CD8-positive, alpha-beta memory T cell (primary cell): ENCODE results near the gene NRIP2. TPM values are rescaled to one million over a fixed set of nuclear protein-coding genes. Genes with fewer than 3 reads are reported as not detected.

Experiments used
- CTCF ChIA-PET: fragments of 350-600 bp; sonication (Branson Sonifier 250); formaldehyde crosslinking; loops from one replicate; lab custom pipeline; 2021; ENCODE audit warnings: antibody characterized with exemption; lab: Charles Lee
- POLR2A ChIA-PET: fragments of 350-600 bp; sonication (Branson Sonifier 250); formaldehyde crosslinking; loops from one replicate; lab custom pipeline; 2021; ENCODE audit warnings: antibody characterized with exemption; lab: Charles Lee
- DNase-seq, 5 donors: peaks; one replicate each; pipeline versions ENCODE4 v3.0.0 to v3.0.0-alpha.2; 2020 to 2022; ENCODE audit warnings: mixed read lengths in 1 of 5
- H3K27ac ChIP-seq: one replicate; pipeline ENCODE4 v1.7.0; 2013; ENCODE audit warnings: low read depth, mild to moderate bottlenecking, low read length, moderate library complexity
- H3K27me3 ChIP-seq: 2 replicates; pipeline ENCODE4 v1.7.0; 2013; ENCODE audit warnings: low read length, mild to moderate bottlenecking; ENCODE audit not compliant: insufficient read depth, poor library complexity, severe bottlenecking
- H3K36me3 ChIP-seq: 2 replicates; pipeline ENCODE4 v1.7.0; 2013; ENCODE audit warnings: mild to moderate bottlenecking, low read length, moderate library complexity; ENCODE audit not compliant: insufficient read depth
- H3K4me1 ChIP-seq: 2 replicates; pipeline ENCODE4 v1.7.0; 2013; ENCODE audit warnings: mild to moderate bottlenecking, low read length, moderate library complexity; ENCODE audit not compliant: insufficient read depth
- H3K4me3 ChIP-seq: 2 replicates; pipeline ENCODE4 v1.7.0; 2013; ENCODE audit warnings: mild to moderate bottlenecking, low read length
- H3K9me3 ChIP-seq: 2 replicates; pipeline ENCODE4 v1.7.0; 2013; ENCODE audit warnings: mild to moderate bottlenecking, low read length
- H3K27ac Mint-ChIP-seq, 8 donors: one replicate each; pipeline ENCODE4 v1.8.0; 2020 to 2021; ENCODE audit warnings: mixed read lengths in 8 of 8, mild to moderate bottlenecking in 6 of 8, inconsistent platforms in 3 of 8, moderate library complexity in 3 of 8
- H3K27me3 Mint-ChIP-seq, 2 donors: one replicate each; pipeline ENCODE4 v1.8.0; 2020 to 2021; ENCODE audit warnings: mixed read lengths in 2 of 2, mild to moderate bottlenecking in 1 of 2, moderate library complexity in 1 of 2
- H3K36me3 Mint-ChIP-seq, 3 donors: one replicate each; pipeline ENCODE4 v1.8.0; 2020 to 2021; ENCODE audit warnings: mixed read lengths in 3 of 3, inconsistent platforms in 1 of 3, mild to moderate bottlenecking in 1 of 3
- H3K4me1 Mint-ChIP-seq, 3 donors: one replicate each; pipeline ENCODE4 v1.8.0; 2020 to 2021; ENCODE audit warnings: mixed read lengths in 3 of 3, inconsistent platforms in 1 of 3, mild to moderate bottlenecking in 1 of 3
- H3K4me3 Mint-ChIP-seq, 7 donors: one replicate each; pipeline ENCODE4 v1.8.0; 2020 to 2021; ENCODE audit warnings: mixed read lengths in 7 of 7, mild to moderate bottlenecking in 6 of 7, moderate library complexity in 4 of 7, inconsistent platforms in 2 of 7
- H3K9me3 Mint-ChIP-seq, 5 donors: one replicate each; pipeline ENCODE4 v1.8.0; 2020 to 2022; ENCODE audit warnings: mixed read lengths in 5 of 5, mild to moderate bottlenecking in 3 of 5, moderate library complexity in 2 of 5, inconsistent platforms in 1 of 5
- polyA plus RNA-seq: library from polyadenylated mRNA; unstranded; fragments of 300-500 nt; fragmentation: Illumina TruSeq; gene quantifications from one replicate; pipeline ENCODE4 v1.2.3, GENCODE V29; 2021
- total RNA-seq, 2 experiments: library from RNA; stranded (reverse); gene quantifications; one replicate each; pipeline ENCODE4 v1.2.3, GENCODE V29; 2021

NRIP2 gene
- total and polyA plus RNA-seq, 3 experiments from 2014 or later: 0.82 TPM; not detected in 2

DNA sequence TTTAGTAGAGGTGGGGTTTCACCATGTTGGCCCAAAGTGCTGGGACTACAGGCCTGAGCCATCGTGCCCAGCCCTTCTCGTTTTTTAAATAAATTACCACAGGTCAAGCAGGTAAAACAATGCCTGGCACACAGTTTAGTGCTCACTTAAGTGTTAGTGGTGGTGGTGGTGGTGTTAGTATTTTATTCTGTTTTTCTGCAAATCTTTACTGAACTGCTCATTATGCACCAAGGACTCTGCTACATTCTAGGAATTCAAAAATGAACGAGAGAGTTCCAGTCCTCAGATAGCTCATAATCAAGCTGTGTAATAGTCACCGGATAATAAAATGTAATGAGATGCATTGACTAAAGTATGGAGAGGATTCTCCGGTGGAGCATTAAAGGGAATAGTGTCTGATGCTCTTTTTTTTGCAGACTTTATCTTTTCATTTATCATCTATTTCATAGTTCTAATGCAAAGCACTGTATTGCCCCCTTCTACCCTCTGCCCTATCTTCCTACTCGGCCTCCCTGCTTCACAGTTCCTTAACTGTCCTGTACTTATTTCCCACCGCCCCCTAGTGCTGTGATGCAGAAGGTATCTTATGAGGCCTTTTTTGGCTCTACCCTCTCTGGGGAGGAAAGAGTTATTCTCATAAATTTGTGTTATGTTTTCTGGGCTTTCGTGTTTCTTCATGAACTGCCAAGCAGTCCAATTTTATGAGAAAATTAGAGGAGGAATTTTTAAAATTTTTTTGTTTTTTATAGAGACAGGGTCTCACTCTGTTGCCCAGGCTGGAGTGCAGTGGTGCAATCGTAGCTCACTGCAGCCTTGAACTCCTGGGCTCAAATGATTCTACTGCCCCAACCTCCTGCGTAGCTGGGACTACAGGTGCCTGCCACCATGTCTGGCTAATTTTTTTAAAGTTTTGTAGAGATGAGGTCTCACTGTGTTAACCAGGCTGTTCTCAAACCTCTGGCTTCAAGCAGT lies 21.3 kb downstream of the NRIP2 start:
- Mint-ChIP-seq H3K27ac (peak overlapping the region; percentile 97 to 100 (median 100)), H3K4me1 (peaks cover 40 to 50% (median 49%) of the 10 kb centered on the region in 3 donors), H3K4me3 (peak overlapping the region; percentile 98 to 100 (median 100)), H3K27me3 (peaks cover 0 to 2% of the 10 kb centered on the region in 2 donors), H3K36me3 (peaks cover 0 to 38% (median 3%) of the 10 kb centered on the region in 3 donors), H3K9me3 (no peaks in the 10 kb centered on the region)
- POLR2A ChIA-PET: interaction anchor here (0.6 to 1.7 kb wide), 4 partner anchors 18 to 123 kb away, joined by 3 to 22 read pairs (median 3); partner anchors contain the start of genes FKBP4, FOXM1 and RHNO1
- peak overlapping the region; percentile 91 for H3K27ac ChIP-seq
- peaks cover 28% of the 10 kb centered on the region for H3K4me1 ChIP-seq
- CTCF ChIA-PET: interaction anchor here (0.8 to 3.5 kb wide), 8 partner anchors 8 to 132 kb away, joined by 3 to 15 read pairs (median 4); partner anchors contain the start of gene FKBP4
- no peaks in the 10 kb centered on the region for H3K9me3 ChIP-seq
- peaks cover 14% of the 10 kb centered on the region for H3K36me3 ChIP-seq
- peak overlapping the region; percentile 87 for H3K4me3 ChIP-seq
- peak; percentile 7 to 59 (median 25) for DNase-seq
- no peaks in the 10 kb centered on the region for H3K27me3 ChIP-seq

DNA sequence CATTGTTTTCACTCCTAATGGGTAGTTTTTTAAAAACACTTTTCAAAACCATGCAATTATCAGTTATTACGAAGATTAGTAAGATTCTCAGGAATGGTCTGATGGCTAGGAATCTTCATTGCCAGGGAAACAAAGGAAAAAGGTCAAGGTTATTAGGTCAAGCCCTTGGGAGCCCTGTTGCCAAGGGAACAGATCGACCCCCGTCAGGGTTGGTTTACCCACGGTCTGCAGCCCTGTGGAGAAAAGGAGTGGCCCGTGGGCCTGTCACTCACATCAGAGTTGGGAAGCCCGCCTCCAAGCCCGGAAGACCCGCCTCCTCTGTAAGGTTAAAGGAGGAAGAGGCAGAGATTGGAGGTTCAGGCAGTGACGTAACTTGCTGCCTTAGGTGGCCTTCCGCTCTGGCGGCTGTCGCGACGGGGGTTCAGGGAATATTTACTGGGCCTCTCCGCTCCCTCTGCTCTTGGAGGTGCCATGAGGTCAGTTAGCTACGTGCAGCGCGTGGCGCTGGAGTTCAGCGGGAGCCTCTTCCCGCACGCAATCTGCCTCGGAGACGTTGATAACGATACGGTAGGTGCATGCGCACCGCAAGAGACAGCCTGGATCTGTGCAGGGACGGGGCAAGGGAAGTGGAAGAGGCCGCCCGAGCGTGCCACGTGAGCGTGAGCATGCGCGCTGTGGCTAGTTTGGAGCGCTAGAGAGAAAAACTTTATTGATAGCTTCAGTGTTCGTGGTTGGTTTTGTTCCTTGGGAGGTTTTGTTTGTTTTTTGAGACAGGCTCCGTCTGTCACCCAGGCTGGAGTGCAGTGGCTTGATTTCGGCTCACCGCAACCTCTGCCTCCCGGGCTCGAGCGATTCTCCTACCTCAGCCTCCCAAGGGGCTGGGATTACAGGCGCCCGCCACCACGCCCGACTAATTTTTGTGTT lies 22.3 kb downstream of the NRIP2 start, which contains the start of gene ITFG2:
Gene ITFG2, plus strand, starts transcription at position 379 of the 924 bp plus-strand sequence. Its CDS starts 93 bp downstream, at position 472.
- Mint-ChIP-seq H3K27ac (peak within 1 kb of the TSS; percentile 97 to 100 (median 100)), H3K27me3 (peaks cover 0 to 2% of the 10 kb centered on the region in 2 donors), H3K4me1 (peaks cover 37 to 46% (median 45%) of the 10 kb centered on the region in 3 donors), H3K4me3 (peak within 1 kb of the TSS; percentile 98 to 100 (median 100)), H3K9me3 (no peaks in the 10 kb centered on the region), H3K36me3 (peaks cover 0 to 29% (median 2%) of the 10 kb centered on the region in 3 donors)
- ChIA-PET CTCF (interaction anchor here (1.0 to 3.5 kb wide), 5 partner anchors 9 to 130 kb away, joined by 3 to 15 read pairs (median 3); partner anchors contain the start of gene FKBP4), POLR2A (interaction anchor here (0.6 to 1.7 kb wide), 3 partner anchors 17 to 64 kb away, joined by 3 to 22 read pairs (median 3); partner anchors contain the start of genes FKBP4, FOXM1 and RHNO1)
- Histone ChIP-seq H3K27ac (peak within 1 kb of the TSS; percentile 91), H3K9me3 (no peaks in the 10 kb centered on the region), H3K4me3 (peak within 1 kb of the TSS; percentile 87), H3K27me3 (no peaks in the 10 kb centered on the region), H3K36me3 (peaks cover 6% of the 10 kb centered on the region), H3K4me1 (peaks cover 28% of the 10 kb centered on the region)
- DNase-seq: peak; percentile 94 to 98 (median 96)

DNA sequence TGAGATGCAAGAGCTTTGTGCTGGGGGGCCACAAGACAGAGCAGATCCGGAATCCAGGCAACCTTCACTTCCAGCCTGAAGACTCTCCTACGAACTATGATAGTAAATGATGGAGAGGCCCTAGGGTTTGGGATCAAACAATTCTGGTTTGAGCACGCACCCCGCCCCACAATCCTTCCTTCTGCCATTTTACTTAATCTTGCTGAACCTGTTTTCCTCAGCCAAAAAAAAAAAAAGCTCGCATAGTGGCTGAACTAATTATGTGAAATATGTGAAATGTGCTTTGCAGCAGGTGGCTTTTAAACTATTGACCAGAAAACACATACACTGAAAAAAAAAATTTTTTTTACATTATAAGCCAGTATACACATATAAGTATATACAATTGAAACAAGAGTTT lies 23.0 kb downstream of the NRIP2 start:
- peaks cover 0 to 2% of the 10 kb centered on the region in 2 donors for H3K27me3 Mint-ChIP-seq
- Histone ChIP-seq H3K4me3 (peak overlapping the region; percentile 87), H3K36me3 (no peaks in the 10 kb centered on the region), H3K27ac (peak overlapping the region; percentile 91), H3K4me1 (peaks cover 28% of the 10 kb centered on the region), H3K27me3 (no peaks in the 10 kb centered on the region), H3K9me3 (no peaks in the 10 kb centered on the region)
- peaks cover 34 to 44% (median 40%) of the 10 kb centered on the region in 3 donors for H3K4me1 Mint-ChIP-seq
- POLR2A ChIA-PET: interaction anchor here (1.7 kb wide), 1 partner anchor 16 kb away, joined by 22 read pairs; the partner anchor contains the start of gene FKBP4
- DNase-seq: no peak
- no peaks in the 10 kb centered on the region for H3K9me3 Mint-ChIP-seq
- peak overlapping the region in 6 of 8 donors; percentile 59 to 100 (median 100) for H3K27ac Mint-ChIP-seq
- peaks cover 0 to 25% (median 4%) of the 10 kb centered on the region in 3 donors for H3K36me3 Mint-ChIP-seq
- peak overlapping the region; percentile 59 to 100 (median 99) for H3K4me3 Mint-ChIP-seq
- CTCF ChIA-PET: interaction anchor here (3.5 kb wide), 1 partner anchor 17 kb away, joined by 15 read pairs; the partner anchor contains the start of gene FKBP4

DNA sequence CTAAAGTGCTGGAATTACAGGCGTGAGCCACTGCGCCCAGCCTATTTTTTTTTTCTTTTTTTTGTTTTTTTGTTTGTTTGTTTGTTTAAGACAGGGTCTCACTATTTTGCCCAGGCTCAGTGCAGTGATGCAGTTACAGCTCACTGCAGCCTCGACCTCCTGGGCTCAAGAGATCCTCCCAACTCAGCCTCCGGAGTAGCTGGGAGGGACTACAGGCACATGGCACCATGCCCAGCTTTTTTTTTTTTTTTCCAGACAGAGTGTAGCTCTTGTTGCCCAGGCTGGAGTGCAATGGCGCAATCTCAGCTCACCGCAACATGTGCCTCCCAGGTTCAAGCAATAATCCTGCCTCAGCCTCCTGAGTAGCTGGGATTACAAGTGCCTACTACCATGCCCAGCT lies 28.1 kb downstream of the NRIP2 start:
- Histone ChIP-seq H3K9me3 (no peaks in the 10 kb centered on the region), H3K27ac (no peak overlapping the region), H3K27me3 (no peaks in the 10 kb centered on the region), H3K4me3 (no peak overlapping the region), H3K4me1 (peaks cover 2% of the 10 kb centered on the region), H3K36me3 (peaks cover 8% of the 10 kb centered on the region)
- Mint-ChIP-seq H3K4me3 (no peak overlapping the region), H3K36me3 (peaks cover 0 to 47% (median 11%) of the 10 kb centered on the region in 3 donors), H3K27ac (no peak overlapping the region), H3K9me3 (no peaks in the 10 kb centered on the region), H3K27me3 (no peaks in the 10 kb centered on the region), H3K4me1 (peaks cover 2 to 6% (median 3%) of the 10 kb centered on the region in 3 donors)
- CTCF ChIA-PET: no interaction called here
- POLR2A ChIA-PET: no interaction called here
- no peak for DNase-seq

DNA sequence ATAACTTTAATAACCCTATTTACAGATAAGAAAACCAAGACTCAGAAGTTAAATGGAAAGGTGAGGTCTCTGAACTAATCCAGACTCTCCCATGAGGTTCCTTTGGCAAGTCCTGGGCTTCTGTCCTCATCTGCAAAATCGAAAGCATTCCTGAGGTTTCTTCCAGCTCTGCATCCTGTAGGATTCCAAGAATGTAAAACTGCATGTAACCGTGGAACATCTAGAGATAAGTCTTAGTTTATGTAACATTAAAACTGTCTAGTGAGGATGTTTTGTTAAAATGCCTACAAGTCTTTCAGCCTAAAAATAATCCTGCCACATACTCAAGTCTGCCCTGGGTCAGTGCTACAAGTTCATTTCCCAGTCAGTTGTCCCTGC lies 29.7 kb downstream of the NRIP2 start:
- ChIA-PET POLR2A (no interaction called here), CTCF (interaction anchor here (1.0 kb wide), 1 partner anchor 13 kb away, joined by 3 read pairs; no protein-coding TSS in a partner anchor)
- no peak for DNase-seq
- H3K4me1 Mint-ChIP-seq: no peaks in the 10 kb centered on the region
- H3K27ac Mint-ChIP-seq: peak overlapping the region in 1 of 8 donors; percentile 21
- no peaks in the 10 kb centered on the region for H3K27me3 Mint-ChIP-seq
- Histone ChIP-seq H3K4me3 (no peak overlapping the region), H3K9me3 (no peaks in the 10 kb centered on the region), H3K36me3 (peaks cover 23% of the 10 kb centered on the region), H3K27ac (no peak overlapping the region), H3K4me1 (no peaks in the 10 kb centered on the region), H3K27me3 (no peaks in the 10 kb centered on the region)
- no peaks in the 10 kb centered on the region for H3K9me3 Mint-ChIP-seq
- peaks cover 0 to 62% (median 14%) of the 10 kb centered on the region in 3 donors for H3K36me3 Mint-ChIP-seq
- H3K4me3 Mint-ChIP-seq: no peak overlapping the region

DNA sequence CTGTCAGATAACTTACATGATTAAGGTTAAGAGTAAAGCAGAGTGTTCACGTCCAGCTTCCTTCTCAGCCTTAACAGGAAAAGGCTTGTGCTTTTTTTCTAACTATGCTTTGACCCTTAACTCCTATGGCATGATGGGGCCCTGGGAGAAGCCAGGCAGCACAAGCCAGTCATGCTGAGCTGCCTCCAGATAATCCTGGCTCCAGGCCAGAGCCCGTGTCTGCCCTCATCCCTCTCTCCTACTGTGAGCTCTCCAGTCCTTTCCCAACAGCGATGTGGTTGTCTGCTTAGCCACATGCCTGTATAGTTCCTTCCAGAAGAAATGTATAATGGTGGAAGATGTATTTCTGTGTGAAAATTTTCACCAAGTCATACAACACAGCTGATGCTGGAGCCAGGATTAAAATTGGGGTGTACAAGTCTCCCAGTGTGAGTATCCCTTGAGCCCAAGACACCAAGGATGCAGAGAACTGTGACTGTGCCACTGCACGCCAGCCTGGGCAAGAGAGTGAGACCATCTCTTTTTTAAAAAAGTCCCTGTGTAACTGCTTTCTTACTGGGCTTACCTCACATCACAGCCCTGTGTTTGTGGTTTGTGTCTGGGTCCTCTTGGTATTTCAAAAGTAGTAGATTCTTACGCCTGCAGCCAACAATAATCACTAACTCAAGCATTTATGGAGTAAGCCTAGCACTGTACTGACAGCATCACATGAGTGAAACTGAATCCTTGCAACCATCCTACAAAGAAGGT lies 30.3 kb downstream of the NRIP2 start:
- Mint-ChIP-seq H3K9me3 (no peaks in the 10 kb centered on the region), H3K36me3 (peaks cover 0 to 68% (median 14%) of the 10 kb centered on the region in 3 donors), H3K27me3 (no peaks in the 10 kb centered on the region), H3K27ac (peak overlapping the region in 1 of 8 donors; percentile 25), H3K4me1 (no peaks in the 10 kb centered on the region), H3K4me3 (no peak overlapping the region)
- Histone ChIP-seq H3K27ac (no peak overlapping the region), H3K27me3 (no peaks in the 10 kb centered on the region), H3K4me3 (no peak overlapping the region), H3K4me1 (no peaks in the 10 kb centered on the region), H3K9me3 (no peaks in the 10 kb centered on the region), H3K36me3 (peaks cover 29% of the 10 kb centered on the region)
- ChIA-PET CTCF (interaction anchor here (1.0 kb wide), 1 partner anchor 12 kb away, joined by 3 read pairs; no protein-coding TSS in a partner anchor), POLR2A (no interaction called here)
- DNase-seq: no peak
